DMS 273 treated with DMSO at 0.1 percent for 48 hours (cell line): Measurements from ENCODE around the gene MRPL19.

Experiments used
- DNase-seq: peaks from one replicate; lab custom pipeline; 2025; lab: John Stamatoyannopoulos, UW

Gene MRPL19

GRCh38 chr2:75646583-75647425, at the start of gene MRPL19:
Gene MRPL19 (plus strand): TSS chr2:75646783. CDS start chr2:75646808, 25 bp downstream.
- peak; percentile 81 for DNase-seq

GRCh38 chr2:75596784-75597183, 49.8 kb upstream of the MRPL19 start:
- DNase-seq, result no peak

GRCh38 chr2:75597949-75598348, 48.6 kb upstream of the MRPL19 start:
- DNase-seq, result no peak

- no peak for DNase-seq
Measured at GRCh38 chr2:75598589-75599155, 47.9 kb upstream of the MRPL19 start.

DNA sequence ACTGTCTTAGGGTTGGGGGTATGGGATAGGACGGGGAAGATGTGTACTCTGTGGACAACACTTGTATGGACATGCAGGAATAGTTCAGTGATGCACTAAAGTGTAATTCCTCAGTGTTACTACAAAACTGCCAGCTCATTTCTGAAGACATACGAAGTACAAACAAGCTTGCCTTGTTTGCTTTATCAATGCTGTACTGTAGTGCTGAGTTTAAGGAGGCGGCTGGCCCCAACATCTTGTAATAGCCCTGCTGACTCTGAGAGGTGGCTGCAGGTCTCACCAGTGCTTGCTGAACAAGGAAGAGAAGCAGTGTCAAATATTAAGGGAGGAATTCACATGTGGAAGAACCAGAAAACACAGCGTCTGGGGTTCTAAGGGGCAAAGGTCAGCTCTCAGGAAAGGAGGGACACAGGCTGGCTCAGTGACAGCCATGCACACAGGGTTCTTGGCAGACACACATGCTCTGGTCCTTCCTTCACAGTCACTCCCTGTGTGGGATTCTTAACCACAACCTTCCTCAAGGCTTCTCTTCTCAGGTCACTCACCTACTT, 46.0 kb upstream of the MRPL19 start:
- DNase-seq, result no peak

GRCh38 chr2:75602724-75603342, 43.8 kb upstream of the MRPL19 start:
- DNase-seq, result no peak

GRCh38 chr2:75603477-75603876, 43.1 kb upstream of the MRPL19 start:
- no peak for DNase-seq

GRCh38 chr2:75604484-75604883, 42.1 kb upstream of the MRPL19 start:
- no peak for DNase-seq

GRCh38 chr2:75605770-75606529, 40.6 kb upstream of the MRPL19 start:
- peak; percentile 21 for DNase-seq

DNA sequence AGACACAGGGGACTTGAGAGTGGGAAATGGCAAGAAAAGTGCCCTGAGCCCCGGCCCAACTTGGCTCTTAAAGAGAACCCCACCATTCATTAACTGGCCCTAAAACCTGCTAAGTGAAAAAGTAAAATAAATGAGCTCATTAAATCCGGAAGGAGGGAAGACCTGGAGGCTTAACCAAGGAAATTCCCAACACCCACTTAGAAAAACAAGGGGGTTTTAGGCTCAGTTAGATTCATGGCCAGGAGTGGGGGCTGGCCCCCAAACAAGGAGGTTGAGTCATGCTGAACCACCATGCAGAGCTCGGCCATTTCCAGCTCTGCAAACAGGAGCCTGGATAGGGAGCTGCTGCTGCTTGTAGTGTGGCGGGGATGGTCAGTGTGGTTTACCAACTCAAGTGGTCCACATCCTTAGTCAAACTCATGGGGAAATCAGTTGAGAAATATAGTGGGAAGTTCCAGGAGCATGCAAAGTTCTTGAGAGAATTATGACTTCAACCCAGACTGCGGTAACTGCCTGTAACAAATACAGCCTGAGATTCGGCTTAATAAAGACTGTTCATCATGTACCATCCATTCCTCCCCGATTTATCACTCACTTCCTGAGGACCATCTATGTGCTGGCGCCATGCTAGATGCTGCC, 39.7 kb upstream of the MRPL19 start:
- no peak for DNase-seq

- DNase-seq, result no peak
Measured at GRCh38 chr2:75607400-75607798, 39.2 kb upstream of the MRPL19 start.

DNA sequence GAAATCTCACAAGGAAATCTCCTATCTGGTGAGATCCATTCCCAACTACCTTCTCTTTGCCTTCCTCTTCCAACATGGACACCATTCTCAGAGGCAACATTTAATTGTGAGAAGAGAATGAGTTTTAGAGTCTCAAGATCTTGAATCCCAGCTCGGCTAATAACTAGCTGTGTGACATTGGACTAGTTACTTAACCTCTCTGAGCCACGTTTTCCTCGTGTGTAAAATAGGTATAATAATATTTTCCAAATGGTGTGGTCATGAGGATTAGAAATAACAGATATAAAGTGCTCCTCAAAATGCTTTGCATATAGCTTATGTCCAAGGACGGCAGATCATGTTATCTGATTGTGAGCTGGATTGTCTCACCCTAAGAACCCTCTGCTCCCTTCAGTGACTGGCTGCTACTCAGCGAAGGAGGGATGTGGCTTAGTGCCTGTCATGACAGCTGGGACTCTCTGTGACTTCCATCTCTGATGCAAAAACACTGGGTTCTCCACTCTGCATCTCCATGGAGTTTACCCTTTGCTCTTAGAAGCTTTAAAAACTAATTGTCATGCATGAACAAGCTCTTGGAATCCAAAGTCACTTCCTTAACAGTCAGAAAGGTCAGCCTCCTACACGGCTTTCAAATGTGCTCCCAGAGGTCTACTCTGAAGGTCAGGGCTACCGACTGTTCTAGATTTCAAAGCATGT, 38.4 kb upstream of the MRPL19 start:
- DNase-seq, result no peak

DNA sequence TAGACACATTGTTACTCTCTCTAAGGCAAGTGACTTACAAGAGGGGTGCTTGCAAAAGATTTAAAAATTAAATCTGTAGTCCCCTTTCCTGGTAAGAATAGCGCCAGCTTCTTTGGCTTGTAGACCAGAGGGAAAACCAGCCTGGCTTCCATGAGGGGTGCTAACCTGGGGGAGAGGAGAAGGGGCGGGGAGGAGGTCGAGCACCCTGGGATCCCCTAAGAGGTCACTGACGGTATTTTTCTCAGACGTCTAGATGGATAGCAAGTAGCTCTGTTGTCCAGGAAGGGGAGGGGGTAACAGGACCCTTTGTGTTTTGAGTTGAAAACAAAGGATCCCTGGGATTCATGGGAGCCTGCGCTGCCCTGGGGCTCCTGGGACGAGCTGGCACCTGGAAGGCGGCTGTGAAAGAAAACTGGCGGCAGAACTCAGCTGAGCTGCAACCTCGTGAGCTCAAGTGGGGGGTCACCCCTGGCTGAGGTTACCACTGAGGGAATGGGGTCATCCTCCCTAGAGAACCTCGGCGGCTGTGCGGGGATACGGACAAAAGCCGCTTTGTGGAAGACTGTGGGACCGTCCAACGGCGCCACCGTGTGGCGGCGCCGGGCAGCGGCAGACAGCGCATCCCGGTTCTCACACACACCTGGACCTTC, 37.8 kb upstream of the MRPL19 start:
- DNase-seq, result no peak

- no peak for DNase-seq
Measured at GRCh38 chr2:75609334-75609689, 37.3 kb upstream of the MRPL19 start.

GRCh38 chr2:75609937-75610508, 36.6 kb upstream of the MRPL19 start:
- DNase-seq, result no peak

DNA sequence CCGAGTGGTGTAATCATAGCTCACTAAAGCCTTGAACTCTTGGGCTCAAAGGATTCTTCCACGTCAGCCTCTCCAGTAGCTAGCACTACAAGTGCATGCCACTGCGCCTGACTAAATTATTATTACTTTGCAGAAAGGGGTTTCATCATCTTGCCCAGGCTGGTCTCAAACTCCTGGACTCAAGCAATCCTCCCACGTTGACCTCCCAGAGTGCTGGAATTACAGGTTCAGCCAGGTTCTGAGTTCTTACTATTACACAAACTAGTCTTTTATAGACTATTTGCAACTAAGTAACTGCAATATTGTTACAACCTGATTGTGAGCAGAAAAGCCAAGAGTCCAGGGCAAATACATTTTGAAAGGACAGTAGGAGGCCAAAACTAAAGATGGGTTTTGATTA, 35.9 kb upstream of the MRPL19 start:
- DNase-seq, result no peak

DNA sequence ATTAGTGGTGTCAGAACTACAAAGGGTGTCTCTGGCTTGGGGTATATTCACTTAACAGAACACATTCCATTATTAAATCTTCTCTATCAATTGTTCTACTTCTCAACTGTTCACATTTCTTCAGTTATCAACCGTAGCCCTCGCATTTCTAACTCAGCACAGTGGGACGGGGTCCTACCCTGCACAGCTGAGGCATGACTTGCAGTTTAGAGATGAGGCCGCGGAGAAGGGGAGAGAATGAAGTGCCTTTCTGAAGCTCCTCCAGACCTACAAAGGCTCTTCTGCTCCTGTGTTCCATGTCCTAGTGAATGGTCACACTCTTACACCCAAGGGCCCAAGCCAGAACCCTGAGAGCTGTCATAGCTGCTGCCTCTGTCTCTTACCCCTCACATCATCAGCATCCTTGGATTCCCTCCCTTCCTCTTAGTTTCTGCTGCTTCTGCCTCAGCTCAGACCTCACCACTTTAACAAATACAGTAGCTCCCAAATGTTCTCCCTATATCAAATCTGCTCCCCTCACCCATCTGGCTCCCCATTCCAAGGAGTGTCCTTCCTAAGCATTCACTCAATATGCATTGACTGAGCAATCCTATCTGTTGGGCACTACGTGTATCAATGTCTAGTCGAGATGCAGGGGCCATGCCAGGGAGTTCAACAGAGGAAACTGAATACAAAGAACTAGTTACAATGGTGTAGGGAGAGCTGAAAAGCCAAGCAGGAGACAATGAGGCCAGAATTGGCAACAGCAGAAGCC, 34.3 kb upstream of the MRPL19 start:
- DNase-seq, result no peak

DNA sequence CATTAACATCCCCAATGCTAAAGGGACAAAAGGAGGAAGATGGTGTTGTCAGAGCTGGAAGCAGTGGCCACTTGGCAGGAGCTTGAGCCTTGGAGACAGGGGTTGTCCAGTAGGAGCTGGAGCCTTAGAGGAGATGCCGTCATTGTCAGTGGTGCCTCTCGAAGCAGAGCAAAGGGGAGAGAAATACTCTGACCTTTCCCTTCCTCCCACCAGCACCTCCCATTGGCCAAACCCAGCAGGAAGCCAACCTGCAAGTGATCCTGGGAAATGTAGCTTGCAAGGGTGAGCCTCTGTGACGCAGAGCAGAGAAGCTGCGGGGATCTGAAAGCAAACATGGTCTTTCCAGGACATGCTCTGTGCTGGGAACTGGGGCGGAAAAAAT, 33.7 kb upstream of the MRPL19 start:
- no peak for DNase-seq

GRCh38 chr2:75614162-75614651, 32.4 kb upstream of the MRPL19 start:
- DNase-seq, result no peak
